A673 (cell line): Measurements from ENCODE around the gene KLHL24.

Source experiments
- EZH2 ChIP-seq: fragments of 200-600 bp; sonication (generic); IDR thresholded peaks from 2 replicates; pipeline ENCODE4 v1.6.1; 2017; ENCODE audit warnings: borderline replicate concordance, low read depth, mild to moderate bottlenecking, mixed read lengths, antibody characterized with exemption, low read length; ENCODE audit not compliant: poor library complexity, severe bottlenecking
- TF ChIP-seq, protein P1 (sequence below): fragments of 300-800, 200-600 bp; sonication (generic); conservative IDR thresholded peaks from 2 replicates; pipeline ENCODE4 v1.5.1; 2017; ENCODE audit warnings: low read depth, mild to moderate bottlenecking, antibody characterized with exemption, low read length, moderate library complexity, mixed read lengths

DNA sequence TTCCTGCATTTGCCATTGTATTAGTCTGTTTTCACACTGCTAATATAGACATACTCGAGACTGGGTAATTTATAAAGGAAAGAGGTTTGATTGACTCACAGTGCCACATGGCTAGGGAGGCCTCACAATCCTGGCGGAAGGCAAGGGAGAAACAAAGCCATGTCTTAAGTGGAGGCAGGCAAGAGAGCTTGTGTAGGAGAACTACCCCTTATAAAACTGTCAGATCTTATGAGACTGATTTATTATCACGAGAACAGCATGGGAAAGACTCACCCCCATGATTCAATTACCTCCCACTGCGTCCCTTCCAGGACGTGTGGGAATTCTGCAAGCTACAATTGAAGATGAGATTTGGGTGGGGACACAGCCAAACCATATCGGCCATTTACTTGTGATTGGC lies 90.0 kb downstream of the KLHL24 start:
- TF ChIP-seq, protein P1, sequence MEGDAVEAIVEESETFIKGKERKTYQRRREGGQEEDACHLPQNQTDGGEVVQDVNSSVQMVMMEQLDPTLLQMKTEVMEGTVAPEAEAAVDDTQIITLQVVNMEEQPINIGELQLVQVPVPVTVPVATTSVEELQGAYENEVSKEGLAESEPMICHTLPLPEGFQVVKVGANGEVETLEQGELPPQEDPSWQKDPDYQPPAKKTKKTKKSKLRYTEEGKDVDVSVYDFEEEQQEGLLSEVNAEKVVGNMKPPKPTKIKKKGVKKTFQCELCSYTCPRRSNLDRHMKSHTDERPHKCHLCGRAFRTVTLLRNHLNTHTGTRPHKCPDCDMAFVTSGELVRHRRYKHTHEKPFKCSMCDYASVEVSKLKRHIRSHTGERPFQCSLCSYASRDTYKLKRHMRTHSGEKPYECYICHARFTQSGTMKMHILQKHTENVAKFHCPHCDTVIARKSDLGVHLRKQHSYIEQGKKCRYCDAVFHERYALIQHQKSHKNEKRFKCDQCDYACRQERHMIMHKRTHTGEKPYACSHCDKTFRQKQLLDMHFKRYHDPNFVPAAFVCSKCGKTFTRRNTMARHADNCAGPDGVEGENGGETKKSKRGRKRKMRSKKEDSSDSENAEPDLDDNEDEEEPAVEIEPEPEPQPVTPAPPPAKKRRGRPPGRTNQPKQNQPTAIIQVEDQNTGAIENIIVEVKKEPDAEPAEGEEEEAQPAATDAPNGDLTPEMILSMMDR = no peak
- TF ChIP-seq EZH2 = no peak
